Stimulated activated CD4-positive, alpha-beta T cell treated with anti-CD3 and anti-CD28 coated beads, Interleukin-4, amount 100 ng/mL, for 24 hours (primary cell): ENCODE measurements around the gene ENTPD2.
"Not testable (repeated sequence)": the region's sequence is repeated elsewhere in the genome, so short reads cannot be mapped to it uniquely, and the experiment has no call there.

Source experiments
- DNase-seq: peaks from one replicate; pipeline ENCODE4 v3.0.0-alpha.2; 2020

The ENTPD2 gene

GRCh38 chr9:137014166-137014565 lies 39.7 kb downstream of the ENTPD2 start:
- DNase-seq: no peak

- no peak for DNase-seq
Observed at GRCh38 chr9:137013571-137013940, 40.3 kb downstream of the ENTPD2 start.

GRCh38 chr9:137012694-137013570 lies 40.9 kb downstream of the ENTPD2 start:
- no peak for DNase-seq

GRCh38 chr9:137011907-137012675 lies 41.8 kb downstream of the ENTPD2 start:
- DNase-seq: no peak

GRCh38 chr9:137011156-137011555 lies 42.7 kb downstream of the ENTPD2 start:
- no peak for DNase-seq

GRCh38 chr9:137009938-137010732 lies 43.7 kb downstream of the ENTPD2 start:
- DNase-seq: no peak

- no peak for DNase-seq
Observed at GRCh38 chr9:137009217-137009616, 44.6 kb downstream of the ENTPD2 start.

- DNase-seq: no peak
Observed at GRCh38 chr9:137008312-137008711, 45.5 kb downstream of the ENTPD2 start.

GRCh38 chr9:137007816-137008270 lies 46.0 kb downstream of the ENTPD2 start:
- DNase-seq: no peak

GRCh38 chr9:137007108-137007815 lies 46.6 kb downstream of the ENTPD2 start:
- no peak for DNase-seq

- DNase-seq: no peak
Observed at GRCh38 chr9:137006116-137007003, 47.5 kb downstream of the ENTPD2 start.

GRCh38 chr9:137004285-137004684 lies 49.6 kb downstream of the ENTPD2 start:
- not testable (repeated sequence) for DNase-seq

GRCh38 chr9:137002646-137003041 lies 51.2 kb downstream of the ENTPD2 start:
- no peak for DNase-seq

GRCh38 chr9:137001857-137002645 lies 51.8 kb downstream of the ENTPD2 start:
- no peak for DNase-seq

- DNase-seq: peak; percentile 33
Observed at GRCh38 chr9:137000177-137000930, 53.5 kb downstream of the ENTPD2 start.
